ENCODE results near the gene HTR3D. TPM values are rescaled to one million over a fixed set of nuclear protein-coding genes. Genes with fewer than 3 reads are reported as not detected.

HTR3D gene
- total and polyA plus RNA-seq, 9 of the 15 experiments (the other 6 are each of a cell fraction or from before 2014, with no cell fraction given): not detected

DNA sequence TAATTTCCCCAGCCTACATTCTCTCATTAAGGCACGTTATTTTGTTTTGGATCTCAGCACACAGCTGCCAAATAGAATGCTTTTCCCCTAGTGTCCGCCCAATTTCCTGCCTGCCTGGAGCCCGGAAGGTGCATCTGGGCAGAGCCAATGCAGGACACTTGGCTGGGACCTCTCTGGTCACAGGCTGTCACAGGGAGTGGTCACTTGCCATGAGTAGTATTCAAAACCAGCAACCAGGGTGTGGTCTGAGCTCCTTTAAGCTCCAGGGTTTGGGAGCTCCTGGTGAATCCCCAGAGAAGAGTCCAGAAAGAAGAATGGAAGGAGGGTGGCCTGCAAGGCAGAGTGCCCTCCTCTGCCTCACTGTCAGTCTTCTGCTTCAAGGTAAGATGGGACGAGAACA is 21.2 kb downstream of the HTR3D start, which contains the start of gene HTR3C:
TSS of gene HTR3C (plus strand) at position 281 of the 400 bp plus-strand sequence. CDS start at position 315, 34 bp downstream.
- Histone ChIP-seq H4K20me1 (replicated peaks; ENCODE audit: control insufficient read depth, insufficient read depth, low read length) (no peaks in the 10 kb centered on the region; the same call in 1 of the 2 replicates), H3K4me1 (replicated peaks in 1 of 2; ENCODE audit: control insufficient read depth in 2 of 2, insufficient read depth in 2 of 2, low read length in 2 of 2) (no peaks in the 10 kb centered on the region; a peak in 1 of 5 replicates), H3K4me2 (ENCODE audit: insufficient read depth, low read length) (no peak within 1 kb of the TSS), H3K9me3 (replicated peaks; ENCODE audit: control insufficient read depth, insufficient read depth, low read depth, low read length) (no peaks in the 10 kb centered on the region), H3K27ac (ENCODE audit: extremely low read depth, low read depth, low read length) (no peak within 1 kb of the TSS), H2AFZ (ENCODE audit: low read depth, low read length) (no peak within 1 kb of the TSS), H3K4me3 (no peak within 1 kb of the TSS), H3K9ac (ENCODE audit: insufficient read depth in 1 of 2, low read depth in 2 of 2, low read length in 2 of 2) (no peak within 1 kb of the TSS), H3K36me3 (ENCODE audit: control insufficient read depth, insufficient read depth, low read length) (no peaks in the 10 kb centered on the region), H3K79me2 (ENCODE audit: control insufficient read depth, insufficient read depth, low read length) (no peaks in the 10 kb centered on the region), H3K27me3 (ENCODE audit: control insufficient read depth in 2 of 2, insufficient read depth in 2 of 2, low read length in 2 of 2) (peaks cover 24 to 46% of the 10 kb centered on the region in 2 experiments), H3K9me1 (ENCODE audit: control insufficient read depth, insufficient read depth, low read length) (no peaks in the 10 kb centered on the region)
- FAIRE-seq: no peak
- BruUV-seq (replicated peaks): no TSS peak
- in situ Hi-C loops (cut with MboI) (no loop called here), intact Hi-C loops (cut with micrococcal nuclease) (no loop called here)
- no peak for DNase-seq (ENCODE audit: extremely low read depth in 1 of 4, low spot score in 3 of 4)
- 7% methylated on average over 4 of the region's 4 CpGs for WGBS (ENCODE audit: insufficient coverage, low coverage, missing lambda C conversion rate)
- ChIA-PET CTCF (ENCODE audit: low intra/inter-chr PET ratio) (no interaction called here), POLR2A (interaction anchor here (1.2 kb wide), 1 partner anchor 11 kb away, joined by 3 read pairs; no protein-coding TSS in a partner anchor)
- peak; percentile 49; the same call in 1 of the 3 replicates for ATAC-seq
- TF ChIP-seq DMBX1 (CRISPR knock-in tag; IDR thresholded peaks at IDR 0.05; ENCODE audit: borderline replicate concordance) (no peak), BHLHE40 (IDR thresholded peaks at IDR 0.05; ENCODE audit: low read length) (no peak), MCM5 (IDR thresholded peaks at IDR 0.05; ENCODE audit: low read depth) (no peak), SETDB1 (IDR thresholded peaks at IDR 0.05; ENCODE audit: low read length) (no peak), ESRRB (CRISPR knock-in tag; IDR thresholded peaks at IDR 0.05; ENCODE audit: borderline replicate concordance) (no peak), SMARCE1 (IDR thresholded peaks at IDR 0.05) (no peak), KAT7 (CRISPR knock-in tag; IDR thresholded peaks at IDR 0.05; ENCODE audit: borderline replicate concordance) (no peak), SMAD1 (IDR thresholded peaks at IDR 0.05; ENCODE audit: low read depth, low read length, partially characterized antibody) (no peak), HEY1 (CRISPR knock-in tag; IDR thresholded peaks at IDR 0.05; ENCODE audit: borderline replicate concordance) (no peak), MCM7 (IDR thresholded peaks at IDR 0.05) (no peak), ILK (tag; IDR thresholded peaks at IDR 0.05; ENCODE audit: borderline replicate concordance, low read depth) (no peak), BDP1 (IDR thresholded peaks at IDR 0.05; ENCODE audit: insufficient read depth, insufficient read length) (no peak), HNRNPLL (IDR thresholded peaks at IDR 0.05; ENCODE audit: low read depth, low read length, poor library complexity, severe bottlenecking) (no peak), IFI16 (CRISPR knock-in tag; IDR thresholded peaks at IDR 0.05) (no peak), ARID1B (IDR thresholded peaks at IDR 0.05) (no peak), GTF2E2 (tag; IDR thresholded peaks at IDR 0.05) (no peak)
- TF ChIP-seq, protein P1, sequence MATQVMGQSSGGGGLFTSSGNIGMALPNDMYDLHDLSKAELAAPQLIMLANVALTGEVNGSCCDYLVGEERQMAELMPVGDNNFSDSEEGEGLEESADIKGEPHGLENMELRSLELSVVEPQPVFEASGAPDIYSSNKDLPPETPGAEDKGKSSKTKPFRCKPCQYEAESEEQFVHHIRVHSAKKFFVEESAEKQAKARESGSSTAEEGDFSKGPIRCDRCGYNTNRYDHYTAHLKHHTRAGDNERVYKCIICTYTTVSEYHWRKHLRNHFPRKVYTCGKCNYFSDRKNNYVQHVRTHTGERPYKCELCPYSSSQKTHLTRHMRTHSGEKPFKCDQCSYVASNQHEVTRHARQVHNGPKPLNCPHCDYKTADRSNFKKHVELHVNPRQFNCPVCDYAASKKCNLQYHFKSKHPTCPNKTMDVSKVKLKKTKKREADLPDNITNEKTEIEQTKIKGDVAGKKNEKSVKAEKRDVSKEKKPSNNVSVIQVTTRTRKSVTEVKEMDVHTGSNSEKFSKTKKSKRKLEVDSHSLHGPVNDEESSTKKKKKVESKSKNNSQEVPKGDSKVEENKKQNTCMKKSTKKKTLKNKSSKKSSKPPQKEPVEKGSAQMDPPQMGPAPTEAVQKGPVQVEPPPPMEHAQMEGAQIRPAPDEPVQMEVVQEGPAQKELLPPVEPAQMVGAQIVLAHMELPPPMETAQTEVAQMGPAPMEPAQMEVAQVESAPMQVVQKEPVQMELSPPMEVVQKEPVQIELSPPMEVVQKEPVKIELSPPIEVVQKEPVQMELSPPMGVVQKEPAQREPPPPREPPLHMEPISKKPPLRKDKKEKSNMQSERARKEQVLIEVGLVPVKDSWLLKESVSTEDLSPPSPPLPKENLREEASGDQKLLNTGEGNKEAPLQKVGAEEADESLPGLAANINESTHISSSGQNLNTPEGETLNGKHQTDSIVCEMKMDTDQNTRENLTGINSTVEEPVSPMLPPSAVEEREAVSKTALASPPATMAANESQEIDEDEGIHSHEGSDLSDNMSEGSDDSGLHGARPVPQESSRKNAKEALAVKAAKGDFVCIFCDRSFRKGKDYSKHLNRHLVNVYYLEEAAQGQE (IDR thresholded peaks at IDR 0.05; ENCODE audit: borderline replicate concordance): no peak
- TF ChIP-seq, protein P1 (CRISPR knock-in tag; IDR thresholded peaks at IDR 0.05; ENCODE audit: low read depth): no peak
